ENCODE results near the gene TNFRSF25.

TNFRSF25 gene

GRCh38 chr1:6485168-6486101, 19.5 kb upstream of the TNFRSF25 start:
- no peaks in the 10 kb centered on the region for H3K27me3 ChIP-seq (ENCODE audit: insufficient read depth, low read length, poor library complexity)
- H3K4me1 ChIP-seq (ENCODE audit: insufficient read depth, low read length) = peaks cover 18% of the 10 kb centered on the region
- no peak overlapping the region for H2AFZ ChIP-seq (ENCODE audit: low read depth, low read length)
- H3K36me3 ChIP-seq (ENCODE audit: insufficient read depth, low read length) = no peaks in the 10 kb centered on the region
- ATAC-seq (ENCODE audit: insufficient read depth, low read depth) (no peak), DNase-seq (no peak)
- H3K4me2 ChIP-seq (ENCODE audit: insufficient read depth, low read length) = no peak overlapping the region
- no peaks in the 10 kb centered on the region for H3K79me2 ChIP-seq (ENCODE audit: insufficient read depth, low read length)
- H3K27ac ChIP-seq (ENCODE audit: low read length) = no peak overlapping the region
- no peak overlapping the region for H3K9ac ChIP-seq (ENCODE audit: low read depth, low read length)
- TF ChIP-seq EZH2 (IDR thresholded peaks at IDR 0.05; ENCODE audit: borderline replicate concordance, low read depth, low read length, severe bottlenecking) = no peak
- TF ChIP-seq, protein P1, sequence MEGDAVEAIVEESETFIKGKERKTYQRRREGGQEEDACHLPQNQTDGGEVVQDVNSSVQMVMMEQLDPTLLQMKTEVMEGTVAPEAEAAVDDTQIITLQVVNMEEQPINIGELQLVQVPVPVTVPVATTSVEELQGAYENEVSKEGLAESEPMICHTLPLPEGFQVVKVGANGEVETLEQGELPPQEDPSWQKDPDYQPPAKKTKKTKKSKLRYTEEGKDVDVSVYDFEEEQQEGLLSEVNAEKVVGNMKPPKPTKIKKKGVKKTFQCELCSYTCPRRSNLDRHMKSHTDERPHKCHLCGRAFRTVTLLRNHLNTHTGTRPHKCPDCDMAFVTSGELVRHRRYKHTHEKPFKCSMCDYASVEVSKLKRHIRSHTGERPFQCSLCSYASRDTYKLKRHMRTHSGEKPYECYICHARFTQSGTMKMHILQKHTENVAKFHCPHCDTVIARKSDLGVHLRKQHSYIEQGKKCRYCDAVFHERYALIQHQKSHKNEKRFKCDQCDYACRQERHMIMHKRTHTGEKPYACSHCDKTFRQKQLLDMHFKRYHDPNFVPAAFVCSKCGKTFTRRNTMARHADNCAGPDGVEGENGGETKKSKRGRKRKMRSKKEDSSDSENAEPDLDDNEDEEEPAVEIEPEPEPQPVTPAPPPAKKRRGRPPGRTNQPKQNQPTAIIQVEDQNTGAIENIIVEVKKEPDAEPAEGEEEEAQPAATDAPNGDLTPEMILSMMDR (IDR thresholded peaks at IDR 0.05; ENCODE audit: borderline replicate concordance, extremely low read depth, low read length, poor library complexity, severe bottlenecking) = no peak
- H3K4me3 ChIP-seq (ENCODE audit: low read depth in 1 of 2, low read length in 2 of 2) = no peak overlapping the region
- H4K20me1 ChIP-seq (ENCODE audit: insufficient read depth, low read length) = peaks cover 5% of the 10 kb centered on the region; the same call in 1 of the 2 replicates
- no peaks in the 10 kb centered on the region for H3K9me3 ChIP-seq (ENCODE audit: insufficient read depth, low read length, severe bottlenecking)

DNA sequence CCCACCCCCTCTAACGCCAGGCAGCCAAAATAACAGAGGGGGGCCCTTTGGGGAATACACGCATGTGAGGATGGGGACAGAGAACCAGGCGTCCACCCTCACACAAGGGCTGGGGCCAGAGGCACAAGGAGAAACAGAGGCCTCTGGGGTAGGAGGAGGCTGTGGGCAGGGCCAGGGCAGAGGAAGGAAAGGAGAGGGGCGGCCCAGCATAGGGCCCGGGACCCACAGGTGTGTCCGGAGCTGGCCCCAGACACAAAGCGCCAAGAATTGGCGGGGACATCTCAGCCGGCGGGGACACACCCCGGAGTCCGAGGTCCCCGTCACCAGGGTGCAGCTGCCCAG, 18.8 kb upstream of the TNFRSF25 start:
- no peak for DNase-seq
- H3K36me3 ChIP-seq (ENCODE audit: insufficient read depth, low read length) = no peaks in the 10 kb centered on the region
- no peak overlapping the region for H3K27ac ChIP-seq (ENCODE audit: low read length)
- no peaks in the 10 kb centered on the region for H3K79me2 ChIP-seq (ENCODE audit: insufficient read depth, low read length)
- no peaks in the 10 kb centered on the region for H3K9me3 ChIP-seq (ENCODE audit: insufficient read depth, low read length, severe bottlenecking)
- H4K20me1 ChIP-seq (ENCODE audit: insufficient read depth, low read length) = peaks cover 5% of the 10 kb centered on the region; the same call in 1 of the 2 replicates
- no peak overlapping the region for H3K9ac ChIP-seq (ENCODE audit: low read depth, low read length)
- no peak for TF ChIP-seq EZH2 (IDR thresholded peaks at IDR 0.05; ENCODE audit: borderline replicate concordance, low read depth, low read length, severe bottlenecking)
- peaks cover 13% of the 10 kb centered on the region for H3K4me1 ChIP-seq (ENCODE audit: insufficient read depth, low read length)
- H3K4me2 ChIP-seq (ENCODE audit: insufficient read depth, low read length) = no peak overlapping the region
- H3K4me3 ChIP-seq (ENCODE audit: low read depth in 1 of 2, low read length in 2 of 2) = no peak overlapping the region
- H3K27me3 ChIP-seq (ENCODE audit: insufficient read depth, low read length, poor library complexity) = no peaks in the 10 kb centered on the region
- no peak for ATAC-seq (ENCODE audit: insufficient read depth, low read depth)
- H2AFZ ChIP-seq (ENCODE audit: low read depth, low read length) = no peak overlapping the region

- ATAC-seq (ENCODE audit: insufficient read depth, low read depth) (no peak), DNase-seq (no peak)
- Histone ChIP-seq H3K36me3 (ENCODE audit: insufficient read depth, low read length) (no peaks in the 10 kb centered on the region), H3K4me1 (ENCODE audit: insufficient read depth, low read length) (peaks cover 6% of the 10 kb centered on the region; the same call in 1 of the 2 replicates), H3K79me2 (ENCODE audit: insufficient read depth, low read length) (no peaks in the 10 kb centered on the region), H3K9ac (ENCODE audit: low read depth, low read length) (no peak overlapping the region), H2AFZ (ENCODE audit: low read depth, low read length) (no peak overlapping the region), H4K20me1 (ENCODE audit: insufficient read depth, low read length) (peaks cover 3% of the 10 kb centered on the region; the same call in 1 of the 2 replicates), H3K4me3 (ENCODE audit: low read depth in 1 of 2, low read length in 2 of 2) (no peak overlapping the region), H3K27me3 (ENCODE audit: insufficient read depth, low read length, poor library complexity) (no peaks in the 10 kb centered on the region), H3K4me2 (ENCODE audit: insufficient read depth, low read length) (no peak overlapping the region), H3K9me3 (ENCODE audit: insufficient read depth, low read length, severe bottlenecking) (no peaks in the 10 kb centered on the region), H3K27ac (ENCODE audit: low read length) (no peak overlapping the region)
- no peak for TF ChIP-seq EZH2 (IDR thresholded peaks at IDR 0.05; ENCODE audit: borderline replicate concordance, low read depth, low read length, severe bottlenecking)
- TF ChIP-seq, protein P1 (IDR thresholded peaks at IDR 0.05; ENCODE audit: borderline replicate concordance, extremely low read depth, low read length, poor library complexity, severe bottlenecking) = no peak
These were observed 17.8 kb upstream of the TNFRSF25 start for GRCh38 chr1:6483761-6484117.

DNA sequence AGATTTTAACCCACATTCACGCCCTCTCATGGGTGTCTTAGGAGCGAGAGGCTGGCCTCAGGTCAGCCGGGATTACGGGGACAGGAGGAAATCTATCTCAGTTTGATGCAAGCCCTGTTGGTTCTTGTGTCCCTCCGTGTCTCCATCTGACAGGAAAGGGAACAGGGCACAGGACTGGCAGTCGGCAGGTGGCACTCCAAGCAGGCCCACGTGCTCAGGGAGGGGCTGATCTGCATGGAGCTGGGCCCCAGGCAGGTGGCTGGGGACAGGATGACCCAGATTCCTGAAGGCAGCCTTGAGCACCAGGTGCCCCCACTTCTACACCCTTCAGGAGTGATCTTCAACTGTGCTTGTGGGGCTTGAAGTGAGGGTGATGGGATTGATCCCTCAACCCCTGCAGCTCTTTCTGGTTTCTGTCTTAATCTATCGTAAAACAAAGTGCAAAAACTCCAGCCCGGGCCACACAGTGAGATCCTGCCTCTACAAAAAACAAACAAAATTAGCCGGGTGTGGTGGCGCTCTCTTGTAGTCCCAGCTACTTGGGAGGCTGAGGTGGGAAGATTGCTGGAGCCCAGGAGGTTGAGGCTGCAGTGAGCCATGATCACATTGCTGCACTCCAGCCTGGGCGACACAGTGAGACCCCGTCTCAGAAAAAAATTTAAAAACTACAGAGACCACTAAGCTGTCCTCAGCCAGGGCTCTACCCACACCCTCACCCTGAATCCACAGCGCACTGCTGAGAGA, 17.2 kb upstream of the TNFRSF25 start:
- Histone ChIP-seq H3K9ac (ENCODE audit: low read depth, low read length) (no peak overlapping the region), H3K79me2 (ENCODE audit: insufficient read depth, low read length) (no peaks in the 10 kb centered on the region), H3K4me1 (ENCODE audit: insufficient read depth, low read length) (peaks cover 6% of the 10 kb centered on the region; the same call in 1 of the 2 replicates), H3K27ac (ENCODE audit: low read length) (no peak overlapping the region), H4K20me1 (ENCODE audit: insufficient read depth, low read length) (peaks cover 3% of the 10 kb centered on the region; the same call in 1 of the 2 replicates), H3K4me2 (ENCODE audit: insufficient read depth, low read length) (no peak overlapping the region), H2AFZ (ENCODE audit: low read depth, low read length) (no peak overlapping the region), H3K4me3 (ENCODE audit: low read depth in 1 of 2, low read length in 2 of 2) (no peak overlapping the region), H3K9me3 (ENCODE audit: insufficient read depth, low read length, severe bottlenecking) (no peaks in the 10 kb centered on the region), H3K27me3 (ENCODE audit: insufficient read depth, low read length, poor library complexity) (no peaks in the 10 kb centered on the region), H3K36me3 (ENCODE audit: insufficient read depth, low read length) (no peaks in the 10 kb centered on the region)
- DNase-seq (no peak), ATAC-seq (ENCODE audit: insufficient read depth, low read depth) (no peak)
- TF ChIP-seq, protein P1 (IDR thresholded peaks at IDR 0.05; ENCODE audit: borderline replicate concordance, extremely low read depth, low read length, poor library complexity, severe bottlenecking) = no peak
- no peak for TF ChIP-seq EZH2 (IDR thresholded peaks at IDR 0.05; ENCODE audit: borderline replicate concordance, low read depth, low read length, severe bottlenecking)

All from DND-41 (cell line).